Loucy (cell line): ENCODE measurements around the gene TYW3.

Experiments
- EZH2phosphoT487 ChIP-seq: fragments of 200-600 bp; IDR thresholded peaks from 2 replicates; pipeline ENCODE4 v1.6.1; 2018; ENCODE audit warnings: antibody characterized with exemption, mild to moderate bottlenecking, moderate library complexity, borderline replicate concordance
- TF ChIP-seq, protein P1 (sequence below): fragments of 200-600 bp; sonication (generic); conservative IDR thresholded peaks from 2 replicates; pipeline ENCODE4 v1.5.1; 2014; ENCODE audit warnings: mild to moderate bottlenecking, antibody characterized with exemption, low read length

- no peak for TF ChIP-seq EZH2phosphoT487
- TF ChIP-seq, protein P1, sequence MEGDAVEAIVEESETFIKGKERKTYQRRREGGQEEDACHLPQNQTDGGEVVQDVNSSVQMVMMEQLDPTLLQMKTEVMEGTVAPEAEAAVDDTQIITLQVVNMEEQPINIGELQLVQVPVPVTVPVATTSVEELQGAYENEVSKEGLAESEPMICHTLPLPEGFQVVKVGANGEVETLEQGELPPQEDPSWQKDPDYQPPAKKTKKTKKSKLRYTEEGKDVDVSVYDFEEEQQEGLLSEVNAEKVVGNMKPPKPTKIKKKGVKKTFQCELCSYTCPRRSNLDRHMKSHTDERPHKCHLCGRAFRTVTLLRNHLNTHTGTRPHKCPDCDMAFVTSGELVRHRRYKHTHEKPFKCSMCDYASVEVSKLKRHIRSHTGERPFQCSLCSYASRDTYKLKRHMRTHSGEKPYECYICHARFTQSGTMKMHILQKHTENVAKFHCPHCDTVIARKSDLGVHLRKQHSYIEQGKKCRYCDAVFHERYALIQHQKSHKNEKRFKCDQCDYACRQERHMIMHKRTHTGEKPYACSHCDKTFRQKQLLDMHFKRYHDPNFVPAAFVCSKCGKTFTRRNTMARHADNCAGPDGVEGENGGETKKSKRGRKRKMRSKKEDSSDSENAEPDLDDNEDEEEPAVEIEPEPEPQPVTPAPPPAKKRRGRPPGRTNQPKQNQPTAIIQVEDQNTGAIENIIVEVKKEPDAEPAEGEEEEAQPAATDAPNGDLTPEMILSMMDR: no peak
Observed at GRCh38 chr1:74686928-74687327, 46.0 kb upstream of the TYW3 start.
